NCI-H1694 treated with DMSO at 0.1 percent for 48 hours (cell line): ENCODE data around the gene FANK1.
"Not testable (repeated sequence)": the region's sequence is repeated elsewhere in the genome, so short reads cannot be mapped to it uniquely, and the experiment has no call there.

ENCODE experiments used
- DNase-seq: peaks from one replicate; lab custom pipeline; 2025; lab: John Stamatoyannopoulos, UW

The FANK1 gene

DNA sequence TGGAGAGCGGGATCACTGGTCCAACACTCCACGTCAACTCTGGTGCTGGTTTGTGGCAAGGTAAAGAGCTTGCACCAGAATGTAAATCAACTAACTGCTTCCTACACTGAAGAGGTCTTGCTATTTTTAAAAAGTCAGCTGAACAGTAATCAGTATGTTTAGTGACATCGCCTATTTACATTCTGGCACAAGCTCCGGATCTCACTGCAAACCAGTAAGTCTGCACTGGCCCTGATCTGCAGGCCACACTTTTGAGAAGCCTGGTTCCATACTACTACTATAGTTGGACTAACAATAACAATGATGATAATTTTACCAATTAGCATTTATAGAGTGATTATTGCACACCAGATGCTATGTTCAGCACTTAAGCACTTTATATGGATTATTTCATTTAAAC, 6.9 kb upstream of the FANK1 start:
- DNase-seq = not testable (repeated sequence)

DNA sequence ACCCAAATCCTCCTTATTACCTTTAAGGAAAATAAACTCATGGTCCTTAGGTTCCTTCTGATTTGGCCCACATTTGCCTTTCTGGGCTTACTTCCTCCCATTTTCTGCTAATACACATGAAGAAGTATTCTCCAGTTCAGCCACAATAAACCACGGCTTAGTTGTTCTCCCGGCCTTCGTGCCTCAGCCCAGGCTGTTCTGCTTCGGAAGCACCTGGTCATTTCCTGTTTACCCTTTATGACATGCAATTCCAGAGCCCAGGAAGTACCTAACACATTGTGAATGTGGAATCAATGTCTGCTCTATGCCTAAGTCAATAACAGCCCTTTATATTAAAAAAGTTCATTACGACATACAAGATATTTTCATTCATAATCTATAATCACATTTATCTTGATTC, 4.0 kb upstream of the FANK1 start:
- DNase-seq = not testable (repeated sequence)

DNA sequence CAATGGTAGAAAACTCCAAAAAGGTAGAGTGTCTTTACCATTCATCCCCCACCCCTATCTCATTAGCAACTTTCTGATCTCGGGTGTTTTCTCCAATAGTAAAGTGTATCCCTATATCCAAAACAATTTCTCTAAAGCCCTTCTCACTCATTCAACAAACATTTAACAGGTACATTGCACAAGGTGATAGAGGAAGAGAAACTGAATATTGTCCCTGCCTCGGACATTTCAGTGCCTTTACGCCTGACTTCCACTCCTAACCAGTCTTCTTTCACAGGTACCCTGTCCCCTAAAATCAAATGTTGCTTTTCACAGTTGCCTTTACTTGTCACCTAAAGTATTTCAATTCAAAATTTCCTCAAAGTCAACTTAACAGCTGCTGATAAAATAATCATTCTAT, 2.2 kb upstream of the FANK1 start:
- DNase-seq = not testable (repeated sequence)

DNA sequence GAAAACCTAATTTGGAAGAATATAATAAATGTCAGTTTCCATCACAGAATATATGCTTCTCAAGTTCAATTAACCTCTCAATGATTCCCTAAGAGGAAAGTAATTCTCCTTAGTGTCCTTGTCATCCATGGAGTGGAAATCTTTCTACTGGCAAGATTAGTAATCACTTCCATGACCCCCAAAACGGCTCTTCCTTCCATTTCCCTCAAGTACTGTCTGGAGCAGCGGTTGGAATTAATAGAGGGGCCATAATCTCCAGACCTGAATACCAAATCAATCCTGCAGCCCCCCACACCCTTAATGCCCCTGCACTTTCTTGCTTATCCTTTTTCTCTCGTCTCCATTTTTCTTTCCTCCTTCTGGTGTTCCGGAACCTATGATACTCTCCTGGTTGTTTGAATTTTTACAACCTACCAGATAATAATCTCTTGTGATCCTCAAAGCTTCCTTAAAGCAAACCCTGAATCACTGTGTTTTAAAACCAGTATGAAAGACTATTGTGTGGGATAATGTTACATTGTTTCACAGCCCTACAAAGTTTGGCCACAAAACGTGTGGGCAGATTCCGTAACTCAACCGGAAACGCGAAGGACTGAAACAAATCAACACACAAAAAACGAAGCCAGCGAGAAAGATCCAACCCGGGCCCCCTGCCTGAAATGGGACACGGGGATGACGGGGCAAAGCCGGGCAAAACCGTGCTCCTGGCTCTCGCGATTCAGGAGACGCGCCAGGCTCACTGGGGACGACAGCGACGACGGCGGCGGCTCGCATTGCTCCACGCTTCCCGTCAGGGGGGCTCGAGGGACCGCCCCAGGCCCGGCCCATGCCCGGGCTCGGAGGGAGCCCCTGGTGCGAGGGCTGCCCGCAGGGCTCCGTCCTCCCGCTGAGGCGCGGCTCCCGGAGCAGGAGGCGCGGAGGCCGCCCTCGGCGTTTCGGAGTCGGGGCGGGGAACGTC, 955 bp upstream of the FANK1 start:
- DNase-seq = not testable (repeated sequence)

DNA sequence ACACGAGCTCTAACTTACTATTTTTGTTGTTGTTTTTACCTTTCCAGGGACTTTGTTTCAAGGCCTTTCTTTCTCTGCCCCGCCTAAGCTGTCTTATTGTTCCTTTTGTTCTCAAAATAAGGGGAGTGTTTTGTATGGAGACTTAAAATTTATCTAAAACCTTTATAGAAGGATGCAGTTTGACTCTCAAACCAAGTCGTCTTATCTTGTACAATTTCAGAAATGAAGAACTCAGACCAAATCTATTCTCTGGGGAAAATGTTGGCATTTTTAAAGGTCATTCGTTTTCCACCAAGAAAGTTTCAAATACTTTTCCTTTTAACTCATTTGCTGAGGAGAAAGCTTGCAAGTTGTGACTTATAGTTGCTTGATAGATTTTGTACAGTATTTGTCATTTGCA, 953 bp downstream of the FANK1 start:
- not testable (repeated sequence) for DNase-seq

DNA sequence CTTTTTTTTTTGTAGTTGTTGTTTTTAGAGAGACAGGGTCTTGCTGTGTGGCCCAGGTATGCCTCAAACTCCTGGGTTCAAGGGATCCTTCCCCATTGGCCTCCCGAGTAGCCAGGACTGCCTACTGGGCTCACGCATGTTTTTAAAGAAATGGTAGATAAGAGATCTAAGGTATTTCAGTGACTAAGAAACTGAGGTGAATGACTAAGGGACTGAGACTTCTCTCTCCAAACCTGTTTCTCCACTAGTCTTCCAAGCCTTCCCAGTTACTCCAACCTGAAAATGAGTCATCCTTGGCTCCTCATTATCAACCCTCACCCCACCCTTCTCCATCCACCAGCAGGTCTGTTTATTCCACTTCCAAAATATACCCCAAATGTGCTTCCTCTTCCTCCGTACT, 4.6 kb downstream of the FANK1 start:
- DNase-seq = not testable (repeated sequence)

DNA sequence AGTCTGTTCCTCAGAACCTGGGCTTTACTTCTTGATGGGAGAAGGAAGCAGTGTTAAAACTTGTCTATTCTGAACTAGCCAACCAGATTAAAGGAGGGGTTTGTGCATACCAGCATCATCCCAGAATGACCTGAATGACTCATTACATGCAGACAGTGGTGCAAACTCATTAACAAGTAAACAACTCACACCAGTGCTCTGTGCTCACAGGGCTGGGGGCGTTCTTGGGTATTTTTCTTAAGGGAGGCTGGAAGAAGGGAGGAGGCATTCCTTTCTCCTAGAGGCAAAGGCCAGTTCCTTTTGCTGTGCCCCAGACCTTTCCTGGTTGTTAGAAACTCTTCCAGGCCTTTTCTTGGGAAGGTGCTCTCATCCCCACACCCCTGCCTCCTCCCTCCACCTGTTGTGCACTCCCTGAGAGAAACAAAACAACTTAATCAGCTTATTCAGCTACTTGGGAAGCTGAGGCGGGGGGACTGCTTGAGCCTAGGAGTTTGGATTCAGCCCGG, 6.8 kb downstream of the FANK1 start:
- not testable (repeated sequence) for DNase-seq

DNA sequence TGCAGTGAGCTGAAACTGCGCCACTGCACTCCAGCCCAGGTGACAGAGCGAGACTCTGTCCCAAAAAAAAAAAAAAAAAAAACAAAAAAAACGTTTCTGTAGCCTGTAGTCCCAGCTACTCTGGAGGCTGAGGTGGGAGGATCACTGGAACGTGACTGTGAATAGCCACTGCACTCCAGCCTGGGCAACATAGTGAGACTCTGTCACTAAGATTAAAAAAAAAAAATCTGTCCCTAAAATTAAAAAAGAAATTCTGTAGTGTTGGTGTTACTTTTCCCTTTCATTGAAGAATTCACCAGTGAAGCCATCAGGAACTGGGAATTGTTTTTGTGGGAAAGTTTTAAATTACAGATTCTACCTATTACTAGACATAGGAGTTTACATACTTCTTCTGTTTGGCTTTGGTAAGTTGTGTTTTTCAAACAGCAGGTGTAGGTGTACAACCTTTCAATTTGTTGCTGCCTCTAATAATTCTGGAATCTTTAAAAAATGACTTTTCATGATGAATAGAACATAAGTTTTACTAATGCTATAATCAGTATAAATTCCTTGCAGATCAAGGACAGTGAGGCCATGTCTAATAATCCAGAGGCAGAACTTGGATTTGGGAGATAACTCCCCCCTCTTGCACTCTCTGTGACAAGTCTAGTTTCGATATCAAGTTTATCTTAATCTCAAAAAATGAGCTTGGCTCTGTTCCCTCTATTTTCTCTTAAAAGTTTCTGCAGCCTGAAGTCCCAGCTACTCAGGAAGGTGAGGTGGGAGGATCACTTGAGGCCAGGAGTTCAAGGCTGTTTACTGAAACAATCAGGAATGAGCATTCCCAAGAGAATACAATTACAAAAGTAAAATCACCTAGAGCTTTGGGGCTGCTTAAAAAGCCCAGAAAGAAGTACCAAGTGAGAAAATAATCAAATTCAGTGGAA, 9.0 kb downstream of the FANK1 start:
- not testable (repeated sequence) for DNase-seq

DNA sequence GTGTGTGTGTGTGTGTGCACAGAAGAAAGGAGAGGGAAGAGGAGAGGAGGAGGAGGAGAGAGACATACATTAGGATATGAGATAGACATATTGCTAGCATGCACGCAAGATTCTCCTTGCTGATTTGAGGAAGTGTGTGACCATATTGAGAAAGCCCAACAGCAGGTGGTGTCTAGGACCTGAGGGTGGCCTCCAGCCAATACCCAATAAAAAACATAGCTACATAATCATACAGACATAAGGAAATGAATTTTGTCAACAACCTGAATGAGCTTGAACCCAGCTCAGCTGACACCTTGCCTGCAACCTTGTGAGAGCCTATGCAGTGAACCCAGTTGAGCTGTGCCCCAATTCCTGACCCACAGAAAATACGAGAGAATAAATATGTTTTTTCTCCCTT, 11.2 kb downstream of the FANK1 start:
- not testable (repeated sequence) for DNase-seq

DNA sequence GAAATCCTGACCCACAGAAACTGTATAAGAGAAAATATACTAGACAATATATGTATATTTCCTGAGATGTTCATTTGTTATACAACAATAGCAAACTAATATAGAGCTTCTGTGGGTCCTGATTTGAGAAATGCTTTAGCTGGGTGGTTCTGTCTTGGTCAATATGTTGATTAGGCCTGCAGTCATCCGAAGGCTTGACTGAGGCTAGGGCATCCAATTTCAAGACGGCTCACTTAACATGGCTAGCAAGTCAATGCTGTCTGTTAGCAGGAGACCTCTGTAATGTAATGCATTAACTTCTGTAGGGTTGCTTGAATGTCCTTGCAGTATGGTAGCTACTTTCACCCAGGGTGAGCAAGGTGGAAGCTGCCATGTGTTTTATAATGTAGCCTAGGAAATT, 12.4 kb downstream of the FANK1 start:
- not testable (repeated sequence) for DNase-seq

DNA sequence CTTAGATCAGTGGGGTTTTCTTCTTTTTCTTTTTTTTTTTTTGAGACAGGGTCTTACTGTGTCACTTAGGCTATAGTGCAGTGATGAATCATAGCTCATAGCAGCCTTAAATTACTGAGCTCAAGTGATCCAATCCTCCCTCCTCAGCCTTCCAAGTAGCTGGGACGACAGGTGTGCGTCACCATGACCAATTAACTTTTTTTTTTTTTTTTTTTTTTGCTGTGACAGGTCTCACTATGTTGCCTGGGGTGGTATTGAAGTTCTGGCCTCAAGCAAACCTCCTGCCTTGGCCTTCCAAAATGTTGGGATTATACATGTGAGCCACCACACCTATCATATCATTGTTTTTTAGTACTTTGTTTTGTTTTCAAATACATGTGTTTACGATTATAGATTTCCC, 13.1 kb downstream of the FANK1 start:
- DNase-seq = not testable (repeated sequence)

DNA sequence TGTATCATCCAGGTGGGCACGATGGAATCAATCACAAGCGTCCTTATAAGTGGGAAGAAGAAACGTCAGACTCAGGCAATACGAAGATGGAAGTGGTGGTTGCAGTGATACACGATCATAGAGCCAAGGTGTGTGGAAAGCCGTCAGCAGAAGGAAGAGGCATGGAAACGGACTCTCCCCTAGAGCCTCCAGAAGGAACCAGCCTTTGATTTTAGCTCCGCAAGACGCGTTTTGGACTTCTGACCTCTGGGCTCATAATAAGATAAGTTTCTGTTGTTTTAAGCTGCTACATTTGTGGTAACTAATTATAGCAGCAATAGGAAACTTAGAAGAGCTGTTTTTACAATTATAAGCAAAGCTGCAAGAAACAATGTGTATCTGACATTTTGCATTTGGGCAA, 14.8 kb downstream of the FANK1 start:
- DNase-seq = no peak

DNA sequence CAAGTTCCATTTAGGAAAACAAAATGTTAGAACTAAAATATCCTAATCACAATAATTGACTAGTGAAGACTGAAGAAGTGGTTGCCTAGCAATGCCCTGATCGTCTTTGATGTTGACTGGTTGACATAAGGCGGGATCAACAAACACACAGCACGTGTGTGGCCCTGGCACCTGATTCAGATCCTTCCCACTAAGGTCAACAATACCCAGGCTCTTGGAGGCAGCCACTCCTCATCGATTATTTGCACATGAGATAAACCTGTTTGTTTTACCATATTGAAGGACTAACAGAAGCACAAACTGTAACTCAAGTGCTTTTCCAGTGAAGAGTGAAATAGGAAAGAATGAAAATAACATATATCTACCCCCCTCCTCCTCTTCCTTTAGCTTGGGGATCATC, 15.6 kb downstream of the FANK1 start:
- no peak for DNase-seq

DNA sequence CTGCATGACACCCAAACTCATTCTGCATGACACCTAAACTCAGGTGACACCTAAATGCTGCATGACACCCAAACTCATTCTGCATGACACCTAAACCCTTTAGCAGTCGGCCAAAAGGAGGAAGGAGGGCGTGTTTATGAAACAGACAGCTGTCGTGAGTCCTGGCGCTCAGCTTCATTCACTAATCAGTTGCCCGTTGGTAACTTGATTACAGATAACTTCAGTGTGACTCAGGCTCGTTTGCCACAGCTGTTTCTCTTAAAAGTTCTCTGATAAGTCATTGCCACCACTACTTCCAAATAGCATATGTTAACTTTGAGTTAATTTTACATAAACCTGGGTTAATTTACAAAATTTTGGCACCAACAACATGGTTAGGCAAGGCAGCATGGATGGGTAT, 16.9 kb downstream of the FANK1 start:
- not testable (repeated sequence) for DNase-seq

DNA sequence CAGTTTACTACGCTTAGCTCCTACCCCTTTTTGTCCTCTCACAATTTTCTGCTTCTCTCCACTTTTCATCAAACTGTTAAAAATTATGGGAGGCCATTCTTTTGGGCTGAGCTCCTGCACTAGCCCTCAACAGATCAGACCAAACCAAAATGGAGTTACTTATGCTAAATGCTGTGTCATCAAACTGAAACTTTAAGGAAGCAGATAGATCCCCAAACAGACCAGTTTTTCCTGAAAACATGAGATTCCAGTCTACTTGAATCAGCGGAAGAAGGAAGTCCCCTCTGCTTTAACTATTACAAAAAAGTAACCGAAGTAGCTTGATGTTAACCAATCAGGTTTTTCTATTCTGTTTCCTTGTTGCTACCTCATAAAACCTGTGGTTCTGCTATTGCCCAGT, 20.6 kb downstream of the FANK1 start:
- DNase-seq = no peak

DNA sequence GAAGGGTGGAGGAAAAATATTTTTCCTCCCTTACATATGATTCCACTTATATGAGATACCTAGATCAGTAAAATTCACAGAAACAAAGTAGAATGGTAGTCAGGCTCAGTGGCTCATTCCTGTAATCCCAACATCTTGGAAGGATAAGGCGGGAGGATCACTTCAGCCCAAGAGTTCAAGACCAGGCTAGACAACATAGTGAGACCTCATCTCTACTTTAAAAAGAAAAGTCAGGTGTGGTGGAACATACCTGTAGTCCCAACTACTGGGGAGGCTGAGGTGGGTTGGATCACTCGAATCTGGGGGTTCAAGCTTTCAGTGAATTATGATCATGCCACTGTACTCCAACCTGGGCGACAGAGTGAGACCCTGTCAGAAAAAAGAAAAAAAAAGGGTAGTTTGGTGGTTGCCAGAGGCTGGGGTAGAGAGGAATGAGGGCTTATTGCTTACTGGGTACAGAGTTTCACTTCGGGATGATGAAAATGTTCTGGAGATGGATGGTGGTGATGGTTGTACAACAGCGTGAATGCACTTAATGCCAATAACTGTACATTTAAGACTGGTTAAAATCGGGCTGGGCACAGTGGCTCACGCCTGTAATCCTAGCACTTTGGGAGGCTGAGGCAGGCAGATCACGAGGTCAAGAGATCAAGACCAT, 21.5 kb downstream of the FANK1 start:
- DNase-seq = not testable (repeated sequence)

DNA sequence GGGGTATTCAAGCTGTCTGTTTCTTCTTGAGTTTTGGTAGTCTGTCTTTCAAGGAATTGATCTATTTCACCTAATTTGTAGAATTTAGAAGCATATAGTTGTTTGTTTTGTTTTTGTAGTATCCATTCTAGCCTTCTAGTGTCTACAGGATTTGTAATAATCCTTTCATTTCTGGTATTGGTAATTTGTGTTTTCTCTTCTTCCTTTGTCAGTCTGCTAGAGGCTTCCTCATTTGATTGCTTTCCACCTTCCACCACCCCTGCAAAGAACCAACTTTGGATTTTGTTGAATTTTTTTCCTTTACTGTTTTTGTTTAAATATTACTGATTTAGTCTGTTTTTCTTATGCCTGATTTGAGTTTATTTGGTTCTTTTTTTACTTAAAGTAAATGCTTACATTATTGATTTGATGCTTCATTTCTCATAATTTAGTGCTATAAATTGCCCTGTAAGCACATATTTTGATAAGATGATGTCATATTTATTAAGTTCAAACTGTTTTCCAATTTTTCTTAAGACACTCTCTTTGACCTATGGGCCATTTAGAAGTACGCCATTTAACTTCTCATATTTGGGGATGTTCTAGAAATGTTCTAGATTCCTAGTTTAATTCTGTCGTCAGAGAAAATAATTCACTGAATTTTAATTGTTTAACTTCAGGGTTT, 25.4 kb downstream of the FANK1 start:
- DNase-seq = not testable (repeated sequence)

DNA sequence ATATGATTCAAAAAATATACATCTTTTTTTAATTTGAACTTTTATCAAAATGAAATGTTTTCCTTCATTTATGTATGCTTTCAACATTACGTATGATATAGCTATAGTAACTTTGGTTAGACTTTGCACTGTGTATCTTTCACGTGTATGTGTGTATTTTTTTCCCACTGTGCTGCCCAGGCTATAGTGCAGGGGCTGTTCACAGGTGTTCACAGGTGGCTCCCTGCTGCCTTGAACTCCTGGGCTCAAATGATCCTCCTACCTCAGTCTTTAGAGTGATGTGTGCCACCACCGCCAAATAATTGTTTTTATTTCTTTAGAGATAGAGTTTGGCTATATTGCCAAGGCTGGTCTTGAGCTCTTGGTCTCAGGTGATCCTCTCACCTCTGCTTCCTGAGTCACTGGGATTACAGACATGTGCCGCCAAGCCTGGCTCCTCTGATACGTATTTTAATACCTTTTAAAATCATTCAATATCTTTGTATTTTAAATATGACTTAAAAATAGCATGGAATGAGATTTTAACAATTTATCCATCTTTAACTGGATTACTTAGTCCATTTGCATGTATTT, 29.0 kb downstream of the FANK1 start:
- no peak for DNase-seq

DNA sequence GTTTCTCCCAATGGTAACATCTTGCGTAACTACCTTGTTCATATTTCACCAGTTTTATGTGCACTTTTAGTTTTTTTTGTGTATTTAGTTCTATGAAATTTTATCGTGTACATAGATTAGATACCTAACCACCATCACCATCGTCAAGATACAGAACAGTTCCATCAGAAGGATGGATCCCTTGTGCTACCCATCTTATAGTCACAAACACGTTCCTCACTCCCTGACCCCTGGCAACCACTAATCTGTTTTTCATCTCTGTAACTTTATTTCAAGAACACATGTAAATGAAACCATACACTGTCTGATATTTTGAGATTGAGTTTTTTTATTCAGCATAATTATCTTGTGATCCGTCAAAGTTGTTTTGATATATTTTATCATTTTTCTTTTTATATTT, 29.9 kb downstream of the FANK1 start:
- DNase-seq = no peak

DNA sequence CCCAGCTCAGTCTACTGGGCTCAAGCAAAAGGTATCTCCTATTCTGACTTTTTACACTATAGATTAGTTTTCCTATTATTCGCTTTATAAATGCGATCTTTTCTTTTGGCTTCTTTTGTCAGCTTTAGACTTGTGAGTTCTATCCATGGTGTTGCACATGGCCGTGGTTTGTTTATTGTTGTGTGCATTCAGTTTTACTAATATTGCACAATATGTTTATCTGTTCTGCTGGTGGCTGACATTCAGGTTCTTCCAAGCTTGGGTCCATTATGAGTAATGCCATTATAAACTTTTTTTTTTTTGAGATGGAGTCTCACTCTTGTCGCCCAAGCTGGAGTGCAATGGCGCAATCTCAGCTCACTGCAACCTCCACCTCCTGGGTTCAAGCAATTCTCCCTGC, 30.9 kb downstream of the FANK1 start:
- not testable (repeated sequence) for DNase-seq
